ENCODE data around the gene HOXC13. TPM values are rescaled to one million over a fixed set of nuclear protein-coding genes. Genes with fewer than 3 reads are reported as not detected.

HOXC13 gene
- total RNA-seq, 1 donor from 2014 or later, result not detected

GRCh38 chr12:53960187-53961024, 21.8 kb downstream of the HOXC13 start:
- peaks cover 3% of the 10 kb centered on the region for H3K4me1 Mint-ChIP-seq (ENCODE audit: unreplicated experiment)

GRCh38 chr12:53961025-53961761, 22.6 kb downstream of the HOXC13 start:
- Mint-ChIP-seq H3K4me3 (ENCODE audit: unreplicated experiment) (no peak overlapping the region), H3K9me3 (ENCODE audit: unreplicated experiment) (no peaks in the 10 kb centered on the region), H3K36me3 (ENCODE audit: unreplicated experiment) (no peaks in the 10 kb centered on the region), H3K27ac (ENCODE audit: unreplicated experiment) (no peak overlapping the region), H3K27me3 (ENCODE audit: unreplicated experiment) (peaks cover 89% of the 10 kb centered on the region), H3K4me1 (ENCODE audit: unreplicated experiment) (peaks cover 9% of the 10 kb centered on the region)
- TF ChIP-seq CTCF (IDR thresholded peaks at IDR 0.05), result no peak
- no peak for DNase-seq (ENCODE audit: extremely low spot score, unreplicated experiment)

More at GRCh38 chr12:53960187-53961024, 21.8 kb downstream of the HOXC13 start:
- DNase-seq (ENCODE audit: extremely low spot score, unreplicated experiment), result no peak
- Mint-ChIP-seq H3K27me3 (ENCODE audit: unreplicated experiment) (peaks cover 89% of the 10 kb centered on the region), H3K27ac (ENCODE audit: unreplicated experiment) (no peak overlapping the region), H3K4me3 (ENCODE audit: unreplicated experiment) (no peak overlapping the region), H3K36me3 (ENCODE audit: unreplicated experiment) (no peaks in the 10 kb centered on the region), H3K9me3 (ENCODE audit: unreplicated experiment) (no peaks in the 10 kb centered on the region)
- TF ChIP-seq CTCF (IDR thresholded peaks at IDR 0.05), result no peak

GRCh38 chr12:53963005-53963404, 24.4 kb downstream of the HOXC13 start:
- H3K27me3 Mint-ChIP-seq (ENCODE audit: unreplicated experiment), result peaks cover 90% of the 10 kb centered on the region
- H3K4me1 Mint-ChIP-seq (ENCODE audit: unreplicated experiment), result peaks cover 15% of the 10 kb centered on the region
- H3K9me3 Mint-ChIP-seq (ENCODE audit: unreplicated experiment), result no peaks in the 10 kb centered on the region
- no peak overlapping the region for H3K4me3 Mint-ChIP-seq (ENCODE audit: unreplicated experiment)
- H3K36me3 Mint-ChIP-seq (ENCODE audit: unreplicated experiment), result no peaks in the 10 kb centered on the region
- no peak overlapping the region for H3K27ac Mint-ChIP-seq (ENCODE audit: unreplicated experiment)
- DNase-seq (ENCODE audit: extremely low spot score, unreplicated experiment), result no peak
- TF ChIP-seq CTCF (IDR thresholded peaks at IDR 0.05), result no peak

DNA sequence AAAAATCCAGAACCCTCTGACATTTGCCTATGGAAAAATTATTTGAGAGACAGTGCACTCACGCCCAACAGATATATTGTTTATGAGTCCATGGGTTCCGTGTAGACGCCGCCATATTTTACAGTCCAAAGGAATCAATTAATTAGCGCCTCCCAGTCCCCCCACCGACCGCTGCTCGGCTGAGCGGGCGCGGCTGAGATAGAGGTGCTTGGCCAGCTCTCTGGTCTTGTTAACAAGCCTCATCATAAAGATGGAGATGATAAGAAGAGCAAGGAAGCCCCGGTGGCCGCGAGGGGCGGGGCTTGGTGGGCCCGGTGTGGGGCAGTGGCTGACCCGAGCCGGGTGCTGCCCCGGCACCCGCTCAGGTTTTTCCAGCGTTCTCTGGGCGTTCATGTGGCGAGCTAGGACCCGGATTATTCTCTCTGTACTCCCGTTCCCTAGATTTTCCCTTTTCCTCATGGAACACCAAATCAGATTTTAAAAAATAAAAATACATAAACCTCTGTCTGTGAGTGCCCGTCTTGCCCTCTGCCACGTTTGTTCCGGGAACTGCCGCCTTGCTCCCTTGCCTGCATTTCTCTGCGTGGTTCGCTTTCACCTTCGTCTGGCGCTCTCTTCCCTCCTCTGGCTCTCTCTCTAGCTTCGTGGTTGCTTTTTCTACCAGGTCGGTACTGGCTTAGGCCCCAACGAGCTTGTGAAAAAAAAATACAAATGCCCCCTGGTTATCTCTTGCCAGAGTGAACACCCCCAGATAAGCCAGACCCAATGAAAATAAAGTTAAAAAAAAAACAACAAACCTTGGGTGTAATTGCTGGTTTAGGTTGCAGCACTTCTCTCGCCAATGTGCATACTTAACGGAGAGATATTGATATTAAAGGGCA, 25.0 kb downstream of the HOXC13 start:
- Mint-ChIP-seq H3K36me3 (ENCODE audit: unreplicated experiment) (no peaks in the 10 kb centered on the region), H3K4me3 (ENCODE audit: unreplicated experiment) (no peak overlapping the region), H3K27me3 (ENCODE audit: unreplicated experiment) (peaks cover 90% of the 10 kb centered on the region), H3K27ac (ENCODE audit: unreplicated experiment) (no peak overlapping the region), H3K4me1 (ENCODE audit: unreplicated experiment) (peaks cover 15% of the 10 kb centered on the region), H3K9me3 (ENCODE audit: unreplicated experiment) (no peaks in the 10 kb centered on the region)
- DNase-seq (ENCODE audit: extremely low spot score, unreplicated experiment), result no peak
- TF ChIP-seq CTCF (IDR thresholded peaks at IDR 0.05), result no peak

All from osteocyte (in vitro differentiated cells).